ENCODE measurements around the gene CHN2.

DNA sequence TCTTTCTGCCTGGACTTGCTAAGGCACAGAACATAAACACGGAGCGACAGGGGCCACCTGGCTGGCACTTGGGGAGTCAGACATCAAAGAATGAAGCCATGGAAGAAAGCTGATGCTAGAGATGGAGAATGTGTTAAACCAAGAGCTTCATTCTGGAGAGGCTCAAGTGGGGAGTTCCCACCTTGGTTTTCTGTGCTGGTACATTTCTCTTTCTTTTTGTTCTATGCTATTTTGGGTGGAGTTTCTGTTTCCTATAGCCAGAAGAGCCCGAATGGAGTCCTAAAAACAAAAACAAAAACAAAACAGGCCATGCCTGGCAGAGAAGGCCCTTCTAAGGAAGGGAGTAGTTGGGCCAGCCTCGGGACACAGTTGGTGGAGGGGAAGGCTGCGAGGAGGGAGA is 220.6 kb downstream of the CHN2 start:
- TF ChIP-seq, protein P1, sequence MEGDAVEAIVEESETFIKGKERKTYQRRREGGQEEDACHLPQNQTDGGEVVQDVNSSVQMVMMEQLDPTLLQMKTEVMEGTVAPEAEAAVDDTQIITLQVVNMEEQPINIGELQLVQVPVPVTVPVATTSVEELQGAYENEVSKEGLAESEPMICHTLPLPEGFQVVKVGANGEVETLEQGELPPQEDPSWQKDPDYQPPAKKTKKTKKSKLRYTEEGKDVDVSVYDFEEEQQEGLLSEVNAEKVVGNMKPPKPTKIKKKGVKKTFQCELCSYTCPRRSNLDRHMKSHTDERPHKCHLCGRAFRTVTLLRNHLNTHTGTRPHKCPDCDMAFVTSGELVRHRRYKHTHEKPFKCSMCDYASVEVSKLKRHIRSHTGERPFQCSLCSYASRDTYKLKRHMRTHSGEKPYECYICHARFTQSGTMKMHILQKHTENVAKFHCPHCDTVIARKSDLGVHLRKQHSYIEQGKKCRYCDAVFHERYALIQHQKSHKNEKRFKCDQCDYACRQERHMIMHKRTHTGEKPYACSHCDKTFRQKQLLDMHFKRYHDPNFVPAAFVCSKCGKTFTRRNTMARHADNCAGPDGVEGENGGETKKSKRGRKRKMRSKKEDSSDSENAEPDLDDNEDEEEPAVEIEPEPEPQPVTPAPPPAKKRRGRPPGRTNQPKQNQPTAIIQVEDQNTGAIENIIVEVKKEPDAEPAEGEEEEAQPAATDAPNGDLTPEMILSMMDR (IDR thresholded peaks at IDR 0.05): no peak
- TF ChIP-seq POLR2A (IDR thresholded peaks at IDR 0.05): no peak

Data from transverse colon (tissue), 3 donors.